GM12878 (cell line): ENCODE data around the gene COX19. TPM values are rescaled to one million over a fixed set of nuclear protein-coding genes. Genes with fewer than 3 reads are reported as not detected.

Experiments used
- BCL3 ChIP-seq: IDR thresholded peaks from 2 replicates; pipeline ENCODE4 v1.6.1; 2011; ENCODE audit warnings: borderline replicate concordance, low read depth, mild to moderate bottlenecking, moderate library complexity, low read length; ENCODE audit not compliant: insufficient read depth, poor library complexity, severe bottlenecking
- BMI1 ChIP-seq: fragments of 450-650 bp; IDR thresholded peaks from 2 replicates; pipeline ENCODE4 v1.6.1; 2016; ENCODE audit warnings: mild to moderate bottlenecking, moderate library complexity, borderline replicate concordance
- HDGF ChIP-seq: fragments of 450-650 bp; IDR thresholded peaks from 2 replicates; pipeline ENCODE4 v1.6.1; 2016; ENCODE audit warnings: antibody characterized with exemption
- MYB ChIP-seq: fragments of 150-350 bp; IDR thresholded peaks from 2 replicates; pipeline ENCODE4 v1.6.1; 2014; ENCODE audit warnings: mild to moderate bottlenecking, low read depth, low read length, borderline replicate concordance
- MYC ChIP-seq: IDR thresholded peaks from 2 replicates; pipeline ENCODE4 v1.6.1; 2011; ENCODE audit warnings: mild to moderate bottlenecking, low read length, moderate library complexity, inconsistent platforms; ENCODE audit not compliant: insufficient read depth, insufficient replicate concordance, insufficient read length, severe bottlenecking
- NRF1 ChIP-seq: conservative IDR thresholded peaks from 2 replicates; pipeline ENCODE4 v1.6.1; 2011; ENCODE audit warnings: mild to moderate bottlenecking, low read depth, low read length, improper control_type of control experiment
- PAX8 ChIP-seq: fragments of 450-650 bp; IDR thresholded peaks from 2 replicates; pipeline ENCODE4 v1.6.1; 2017; ENCODE audit warnings: mild to moderate bottlenecking, moderate library complexity
- RBBP5 ChIP-seq: fragments of 200-600 bp; sonication (generic); conservative IDR thresholded peaks from 2 replicates; pipeline ENCODE4 v1.6.1; 2016
- SIX5 ChIP-seq: IDR thresholded peaks from 2 replicates; pipeline ENCODE4 v1.6.1; 2011; ENCODE audit warnings: mild to moderate bottlenecking, low read depth, low read length, moderate library complexity; ENCODE audit not compliant: severe bottlenecking
- SRF ChIP-seq, 2 experiments: IDR thresholded peaks; 2 replicates each; pipeline ENCODE4 v1.6.1; 2011; ENCODE audit warnings: low read depth in 2 of 2, low read length in 2 of 2, mild to moderate bottlenecking in 1 of 2, moderate library complexity in 1 of 2
- SUZ12 ChIP-seq: fragments of 200-600 bp; sonication (generic); IDR thresholded peaks from one replicate; pipeline ENCODE4 v1.6.1; 2018; ENCODE audit warnings: antibody characterized with exemption, mild to moderate bottlenecking; ENCODE audit not compliant: unreplicated experiment
- TAF1 ChIP-seq: IDR thresholded peaks from 2 replicates; pipeline ENCODE4 v1.6.1; 2011; ENCODE audit warnings: mild to moderate bottlenecking, low read depth, low read length, borderline replicate concordance
- ZNF207 ChIP-seq: fragments of 450-650 bp; IDR thresholded peaks from 2 replicates; pipeline ENCODE4 v1.6.1; 2014; ENCODE audit warnings: antibody characterized with exemption, mild to moderate bottlenecking, borderline replicate concordance
- ZNF384 ChIP-seq: IDR thresholded peaks from 2 replicates; pipeline ENCODE4 v1.6.1; 2012; ENCODE audit warnings: low read depth, mild to moderate bottlenecking, low read length, improper control_type of control experiment, borderline replicate concordance
- ZNF687 ChIP-seq: fragments of 450-650 bp; IDR thresholded peaks from 2 replicates; pipeline ENCODE4 v1.6.1; 2017; ENCODE audit warnings: mild to moderate bottlenecking, moderate library complexity
- ZZZ3 ChIP-seq: IDR thresholded peaks from 2 replicates; pipeline ENCODE4 v1.6.1; 2011; ENCODE audit warnings: low read depth; ENCODE audit not compliant: control insufficient read depth, insufficient read length
- polyA plus RNA-seq, 11 experiments: library from polyadenylated mRNA; depleted of rRNA in 4 of 11; unstranded in 6 of 11; stranded (reverse) in 5 of 11; fragments of >200 nt; fragmentation: Nextera tagmentation in 4 of 11; fragmentation: Illumina TruSeq in 1 of 11; extraction: Ambion mirVana in 4 of 11; extraction: Trizol in 1 of 11; gene quantifications; 1 replicate in 1 of 11; 2 replicates in 10 of 11; pipeline versions ENCODE4 v1.2.1 to v1.2.3, GENCODE V29; 2011 to 2016; ENCODE audit warnings: inconsistent platforms in 2 of 11, missing spikeins in 2 of 11, low read depth in 1 of 11
- total RNA-seq, 4 experiments: library from RNA; depleted of rRNA in 3 of 4; stranded (reverse); fragments of >200 nt in 3 of 4; fragmentation: Illumina TruSeq in 1 of 4; extraction: Trizol in 1 of 4; gene quantifications; 2 replicates each; pipeline versions ENCODE4 v1.2.1 to v1.2.3, GENCODE V29; 2013 to 2021
- TF ChIP-seq, protein P1 (sequence below): fragments of 450-650 bp; IDR thresholded peaks from 2 replicates; pipeline ENCODE4 v1.6.1; 2016; ENCODE audit warnings: mild to moderate bottlenecking
- TF ChIP-seq, protein P2 (sequence below): fragments of 150-350 bp; IDR thresholded peaks from 2 replicates; pipeline ENCODE4 v1.6.1; 2016; ENCODE audit warnings: low read depth, low read length

COX19 gene
- total and polyA plus RNA-seq, 10 of the 15 experiments (the other 5 are each of a cell fraction or from before 2014, with no cell fraction given), result 3.7 to 17.9 (median 10.8) TPM

- peak; percentile 98 for TF ChIP-seq BCL3
- TF ChIP-seq, protein P1, sequence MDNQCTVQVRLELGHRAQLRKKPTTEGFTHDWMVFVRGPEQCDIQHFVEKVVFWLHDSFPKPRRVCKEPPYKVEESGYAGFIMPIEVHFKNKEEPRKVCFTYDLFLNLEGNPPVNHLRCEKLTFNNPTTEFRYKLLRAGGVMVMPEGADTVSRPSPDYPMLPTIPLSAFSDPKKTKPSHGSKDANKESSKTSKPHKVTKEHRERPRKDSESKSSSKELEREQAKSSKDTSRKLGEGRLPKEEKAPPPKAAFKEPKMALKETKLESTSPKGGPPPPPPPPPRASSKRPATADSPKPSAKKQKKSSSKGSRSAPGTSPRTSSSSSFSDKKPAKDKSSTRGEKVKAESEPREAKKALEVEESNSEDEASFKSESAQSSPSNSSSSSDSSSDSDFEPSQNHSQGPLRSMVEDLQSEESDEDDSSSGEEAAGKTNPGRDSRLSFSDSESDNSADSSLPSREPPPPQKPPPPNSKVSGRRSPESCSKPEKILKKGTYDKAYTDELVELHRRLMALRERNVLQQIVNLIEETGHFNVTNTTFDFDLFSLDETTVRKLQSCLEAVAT, result 0 out of 2 replicates have a peak, but pooled peaks have one; percentile 22
- no peak for TF ChIP-seq ZZZ3
- no peak for TF ChIP-seq SIX5
- TF ChIP-seq HDGF, result no peak
- no peak for TF ChIP-seq MYC
- no peak for TF ChIP-seq NRF1
- no peak for TF ChIP-seq RBBP5
- TF ChIP-seq PAX8, result no peak
- no peak for TF ChIP-seq BMI1
- no peak for TF ChIP-seq ZNF207
- no peak for TF ChIP-seq SUZ12
- peak; percentile 79; the same call in 1 of the 2 replicates for TF ChIP-seq ZNF687
- 0 out of 2 replicates have a peak, but pooled peaks have one; percentile 41 for TF ChIP-seq TAF1
- TF ChIP-seq MYB, result peak; percentile 62; the same call in 1 of the 2 replicates
- peak; percentile 40; the same call in 1 of the 2 replicates for TF ChIP-seq ZNF384
- TF ChIP-seq SRF (IDR thresholded peaks at IDR 0.05; ENCODE audit: low read depth in 2 of 2, low read length in 2 of 2), result no peak
- TF ChIP-seq, protein P2, sequence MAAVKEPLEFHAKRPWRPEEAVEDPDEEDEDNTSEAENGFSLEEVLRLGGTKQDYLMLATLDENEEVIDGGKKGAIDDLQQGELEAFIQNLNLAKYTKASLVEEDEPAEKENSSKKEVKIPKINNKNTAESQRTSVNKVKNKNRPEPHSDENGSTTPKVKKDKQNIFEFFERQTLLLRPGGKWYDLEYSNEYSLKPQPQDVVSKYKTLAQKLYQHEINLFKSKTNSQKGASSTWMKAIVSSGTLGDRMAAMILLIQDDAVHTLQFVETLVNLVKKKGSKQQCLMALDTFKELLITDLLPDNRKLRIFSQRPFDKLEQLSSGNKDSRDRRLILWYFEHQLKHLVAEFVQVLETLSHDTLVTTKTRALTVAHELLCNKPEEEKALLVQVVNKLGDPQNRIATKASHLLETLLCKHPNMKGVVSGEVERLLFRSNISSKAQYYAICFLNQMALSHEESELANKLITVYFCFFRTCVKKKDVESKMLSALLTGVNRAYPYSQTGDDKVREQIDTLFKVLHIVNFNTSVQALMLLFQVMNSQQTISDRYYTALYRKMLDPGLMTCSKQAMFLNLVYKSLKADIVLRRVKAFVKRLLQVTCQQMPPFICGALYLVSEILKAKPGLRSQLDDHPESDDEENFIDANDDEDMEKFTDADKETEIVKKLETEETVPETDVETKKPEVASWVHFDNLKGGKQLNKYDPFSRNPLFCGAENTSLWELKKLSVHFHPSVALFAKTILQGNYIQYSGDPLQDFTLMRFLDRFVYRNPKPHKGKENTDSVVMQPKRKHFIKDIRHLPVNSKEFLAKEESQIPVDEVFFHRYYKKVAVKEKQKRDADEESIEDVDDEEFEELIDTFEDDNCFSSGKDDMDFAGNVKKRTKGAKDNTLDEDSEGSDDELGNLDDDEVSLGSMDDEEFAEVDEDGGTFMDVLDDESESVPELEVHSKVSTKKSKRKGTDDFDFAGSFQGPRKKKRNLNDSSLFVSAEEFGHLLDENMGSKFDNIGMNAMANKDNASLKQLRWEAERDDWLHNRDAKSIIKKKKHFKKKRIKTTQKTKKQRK, result no peak
Measured at GRCh38 chr7:1024331-1024841, 49.0 kb upstream of the COX19 start (continued).
